Measurements from ENCODE around the gene SLC37A1. TPM values are rescaled to one million over a fixed set of nuclear protein-coding genes. Genes with fewer than 3 reads are reported as not detected.

Gene SLC37A1
- total RNA-seq, 2 donors from 2014 or later, result 2.0 to 5.0 TPM

- DNase-seq (ENCODE audit: low spot score), result no peak
- Histone ChIP-seq H3K27ac (no peak overlapping the region), H3K4me1 (no peaks in the 10 kb centered on the region), H3K36me3 (no peaks in the 10 kb centered on the region), H3K9me3 (no peaks in the 10 kb centered on the region), H3K27me3 (no peaks in the 10 kb centered on the region), H3K4me3 (no peak overlapping the region)
- TF ChIP-seq, protein P1, sequence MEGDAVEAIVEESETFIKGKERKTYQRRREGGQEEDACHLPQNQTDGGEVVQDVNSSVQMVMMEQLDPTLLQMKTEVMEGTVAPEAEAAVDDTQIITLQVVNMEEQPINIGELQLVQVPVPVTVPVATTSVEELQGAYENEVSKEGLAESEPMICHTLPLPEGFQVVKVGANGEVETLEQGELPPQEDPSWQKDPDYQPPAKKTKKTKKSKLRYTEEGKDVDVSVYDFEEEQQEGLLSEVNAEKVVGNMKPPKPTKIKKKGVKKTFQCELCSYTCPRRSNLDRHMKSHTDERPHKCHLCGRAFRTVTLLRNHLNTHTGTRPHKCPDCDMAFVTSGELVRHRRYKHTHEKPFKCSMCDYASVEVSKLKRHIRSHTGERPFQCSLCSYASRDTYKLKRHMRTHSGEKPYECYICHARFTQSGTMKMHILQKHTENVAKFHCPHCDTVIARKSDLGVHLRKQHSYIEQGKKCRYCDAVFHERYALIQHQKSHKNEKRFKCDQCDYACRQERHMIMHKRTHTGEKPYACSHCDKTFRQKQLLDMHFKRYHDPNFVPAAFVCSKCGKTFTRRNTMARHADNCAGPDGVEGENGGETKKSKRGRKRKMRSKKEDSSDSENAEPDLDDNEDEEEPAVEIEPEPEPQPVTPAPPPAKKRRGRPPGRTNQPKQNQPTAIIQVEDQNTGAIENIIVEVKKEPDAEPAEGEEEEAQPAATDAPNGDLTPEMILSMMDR (IDR thresholded peaks at IDR 0.05), result no peak
Measured at GRCh38 chr21:42621819-42622177, 108.1 kb downstream of the SLC37A1 start.

DNA sequence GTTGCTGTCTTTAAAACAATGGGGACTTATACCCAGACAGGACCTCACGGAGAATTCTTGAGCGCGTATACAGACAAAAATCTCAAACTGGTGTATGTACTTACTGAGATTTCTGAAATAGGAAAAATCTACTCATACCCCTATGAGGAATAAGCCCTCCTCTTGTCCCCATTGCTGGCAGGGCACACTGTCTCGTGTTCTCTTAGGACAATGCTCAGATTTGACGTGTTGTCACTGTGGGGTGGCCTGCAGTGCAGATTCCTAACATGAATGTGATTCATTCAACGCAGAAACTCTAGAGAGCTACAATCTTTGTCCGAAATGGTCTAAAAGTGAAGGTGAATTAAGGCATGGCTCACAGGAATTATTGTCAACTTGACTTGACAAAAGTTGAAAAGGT lies 108.6 kb downstream of the SLC37A1 start:
- Histone ChIP-seq H3K27ac (no peak overlapping the region), H3K27me3 (no peaks in the 10 kb centered on the region), H3K36me3 (no peaks in the 10 kb centered on the region), H3K9me3 (no peaks in the 10 kb centered on the region), H3K4me1 (peaks cover 0 to 2% of the 10 kb centered on the region in 2 donors), H3K4me3 (no peak overlapping the region)
- TF ChIP-seq, protein P1 (IDR thresholded peaks at IDR 0.05), result no peak
- no peak for DNase-seq (ENCODE audit: low spot score)

DNA sequence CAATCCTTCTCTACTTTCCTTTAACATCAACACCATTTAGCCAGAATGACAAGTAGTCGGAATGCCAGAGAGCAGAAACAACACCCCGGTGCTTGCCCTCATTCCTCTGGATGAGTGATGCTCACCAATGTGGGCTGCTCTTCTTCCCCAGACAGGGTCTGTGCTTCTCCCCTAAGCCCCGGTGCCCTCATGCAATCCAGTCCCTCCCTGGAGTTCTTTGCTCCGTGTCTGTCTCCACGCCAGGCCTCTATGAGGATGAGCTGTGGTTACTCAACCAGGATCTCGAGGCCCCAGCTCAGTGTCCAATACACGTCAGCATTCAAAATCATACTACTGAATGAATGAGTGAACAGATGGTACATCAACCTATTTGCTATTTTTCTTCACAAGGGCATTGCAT lies 110.0 kb downstream of the SLC37A1 start:
- DNase-seq (ENCODE audit: low spot score), result no peak
- H3K27me3 ChIP-seq, result no peaks in the 10 kb centered on the region

GRCh38 chr21:42624095-42624790 lies 110.6 kb downstream of the SLC37A1 start:
- Histone ChIP-seq H3K4me3 (no peak overlapping the region), H3K36me3 (no peaks in the 10 kb centered on the region), H3K27me3 (no peaks in the 10 kb centered on the region), H3K4me1 (peaks cover 0 to 6% of the 10 kb centered on the region in 2 donors), H3K9me3 (no peaks in the 10 kb centered on the region), H3K27ac (no peak overlapping the region)
- no peak for DNase-seq (ENCODE audit: low spot score)
- TF ChIP-seq, protein P1 (IDR thresholded peaks at IDR 0.05), result no peak

More for the DNA sequence above, 110.0 kb downstream of the SLC37A1 start:
- Histone ChIP-seq H3K9me3 (no peaks in the 10 kb centered on the region), H3K4me3 (no peak overlapping the region), H3K36me3 (no peaks in the 10 kb centered on the region), H3K4me1 (peaks cover 0 to 6% of the 10 kb centered on the region in 2 donors), H3K27ac (no peak overlapping the region)
- TF ChIP-seq, protein P1 (IDR thresholded peaks at IDR 0.05), result no peak

GRCh38 chr21:42624936-42625335 lies 111.3 kb downstream of the SLC37A1 start:
- TF ChIP-seq, protein P1 (IDR thresholded peaks at IDR 0.05), result no peak
- Histone ChIP-seq H3K36me3 (no peaks in the 10 kb centered on the region), H3K4me1 (peaks cover 0 to 6% of the 10 kb centered on the region in 2 donors), H3K27ac (no peak overlapping the region), H3K4me3 (no peak overlapping the region), H3K9me3 (no peaks in the 10 kb centered on the region), H3K27me3 (no peaks in the 10 kb centered on the region)
- no peak for DNase-seq (ENCODE audit: low spot score)

DNA sequence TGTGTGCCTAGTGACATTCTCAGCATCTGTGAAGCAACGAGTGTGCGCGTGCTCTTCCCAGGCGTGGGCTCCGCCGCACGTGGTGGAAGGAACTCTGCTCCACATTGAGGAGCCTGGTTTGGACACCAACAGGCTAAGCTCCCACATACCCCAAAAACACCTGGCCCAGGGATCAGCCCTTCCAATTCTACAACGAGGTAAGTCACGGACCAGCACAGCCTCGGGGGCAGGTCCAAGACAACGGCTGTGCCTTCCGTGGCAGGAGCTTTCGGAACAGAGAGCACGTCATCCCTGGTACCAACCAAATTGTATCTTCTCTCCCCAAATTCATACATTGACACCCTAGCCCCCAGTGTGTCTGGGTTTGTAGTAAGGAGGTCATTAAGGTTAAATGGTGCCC lies 112.5 kb downstream of the SLC37A1 start:
- Histone ChIP-seq H3K27ac (no peak overlapping the region), H3K27me3 (no peaks in the 10 kb centered on the region), H3K9me3 (no peaks in the 10 kb centered on the region), H3K4me3 (no peak overlapping the region), H3K4me1 (peaks cover 0 to 6% of the 10 kb centered on the region in 2 donors), H3K36me3 (no peaks in the 10 kb centered on the region)
- DNase-seq (ENCODE audit: low spot score), result no peak
- TF ChIP-seq, protein P1 (IDR thresholded peaks at IDR 0.05), result no peak

Data from right atrium auricular region (tissue), 2 donors.